Measurements from ENCODE around the gene TRIM24.
"Not testable (repeated sequence)": the region's sequence is repeated elsewhere in the genome, so short reads cannot be mapped to it uniquely, and the experiment has no call there.

Gene TRIM24

GRCh38 chr7:138491612-138492386, 31.7 kb downstream of the TRIM24 start:
- FAIRE-seq (no peak), DNase-seq (ENCODE audit: low spot score) (no peak)

GRCh38 chr7:138492423-138492822, 32.4 kb downstream of the TRIM24 start:
- FAIRE-seq, result no peak

GRCh38 chr7:138493535-138493934, 33.5 kb downstream of the TRIM24 start:
- FAIRE-seq, result no peak
- no peak for DNase-seq (ENCODE audit: low spot score)

More at GRCh38 chr7:138492423-138492822, 32.4 kb downstream of the TRIM24 start:
- DNase-seq (ENCODE audit: low spot score), result no peak

- FAIRE-seq, result no peak
Observed at GRCh38 chr7:138495485-138495884, 35.4 kb downstream of the TRIM24 start.

GRCh38 chr7:138499340-138499739, 39.3 kb downstream of the TRIM24 start:
- DNase-seq (ENCODE audit: low spot score) (no peak), FAIRE-seq (no peak)

More at GRCh38 chr7:138495485-138495884, 35.4 kb downstream of the TRIM24 start:
- DNase-seq (ENCODE audit: low spot score), result no peak

GRCh38 chr7:138500303-138500702, 40.2 kb downstream of the TRIM24 start:
- FAIRE-seq; DNase-seq (ENCODE audit: low spot score): not testable (repeated sequence)

- FAIRE-seq, result no peak
- no peak for DNase-seq (ENCODE audit: low spot score)
Observed at GRCh38 chr7:138500892-138501291, 40.8 kb downstream of the TRIM24 start.

GRCh38 chr7:138502023-138502767, 42.1 kb downstream of the TRIM24 start:
- DNase-seq (ENCODE audit: low spot score) (no peak), FAIRE-seq (no peak)

- DNase-seq (ENCODE audit: low spot score) (no peak), FAIRE-seq (no peak)
Observed at GRCh38 chr7:138505361-138505873, 45.4 kb downstream of the TRIM24 start.

GRCh38 chr7:138506764-138507163, 46.7 kb downstream of the TRIM24 start:
- no peak for DNase-seq (ENCODE audit: low spot score)
- FAIRE-seq, result no peak

GRCh38 chr7:138510003-138510402, 49.9 kb downstream of the TRIM24 start:
- no peak for FAIRE-seq
- DNase-seq (ENCODE audit: low spot score), result no peak

- FAIRE-seq (no peak), DNase-seq (ENCODE audit: low spot score) (no peak)
Observed at GRCh38 chr7:138512092-138512858, 52.2 kb downstream of the TRIM24 start.

GRCh38 chr7:138512885-138513284, 52.8 kb downstream of the TRIM24 start:
- DNase-seq (ENCODE audit: low spot score) (no peak), FAIRE-seq (no peak)

GRCh38 chr7:138513344-138513871, 53.3 kb downstream of the TRIM24 start:
- FAIRE-seq (no peak), DNase-seq (ENCODE audit: low spot score) (no peak)

GRCh38 chr7:138514044-138514443, 54.0 kb downstream of the TRIM24 start:
- FAIRE-seq, result no peak
- no peak for DNase-seq (ENCODE audit: low spot score)

- FAIRE-seq, result peak; percentile 11
- no peak for DNase-seq (ENCODE audit: low spot score)
Observed at GRCh38 chr7:138515001-138515528, 55.0 kb downstream of the TRIM24 start.

- FAIRE-seq (no peak), DNase-seq (ENCODE audit: low spot score) (no peak)
Observed at GRCh38 chr7:138519061-138519798, 59.2 kb downstream of the TRIM24 start.

GRCh38 chr7:138520742-138521141, 60.7 kb downstream of the TRIM24 start:
- DNase-seq (ENCODE audit: low spot score) (no peak), FAIRE-seq (no peak)

GRCh38 chr7:138521837-138522461, 61.9 kb downstream of the TRIM24 start:
- DNase-seq (ENCODE audit: low spot score) (no peak), FAIRE-seq (no peak)

GRCh38 chr7:138524259-138524658, 64.2 kb downstream of the TRIM24 start:
- peak; percentile 57 for FAIRE-seq

More at GRCh38 chr7:138524259-138524658, 64.2 kb downstream of the TRIM24 start:
- no peak for DNase-seq (ENCODE audit: low spot score)

All from RCC 7860 (cell line).